Fibroblast of lung (primary cell): ENCODE results near the gene VCAM1. TPM values are rescaled to one million over a fixed set of nuclear protein-coding genes. Genes with fewer than 3 reads are reported as not detected.

Experiments used
- DNase-seq, 2 donors: peaks; one replicate each; pipeline versions ENCODE4 v3.0.0 to v3.0.0-alpha.2; 2010; ENCODE audit warnings: low read depth in 2 of 2
- H2AFZ ChIP-seq: 2 replicates; pipeline ENCODE4 v1.5.1; 2012; ENCODE audit warnings: low read length, control low read depth, inconsistent platforms
- H3K27ac ChIP-seq: 2 replicates; pipeline ENCODE4 v1.5.1; 2011; ENCODE audit warnings: low read length, control low read depth; ENCODE audit not compliant: insufficient read depth
- H3K27me3 ChIP-seq: 2 replicates; pipeline ENCODE4 v1.5.1; 2011; ENCODE audit warnings: mild to moderate bottlenecking, low read length; ENCODE audit not compliant: control insufficient read depth, insufficient read depth
- H3K36me3 ChIP-seq: 2 replicates; pipeline ENCODE4 v1.5.1; 2011; ENCODE audit warnings: low read length; ENCODE audit not compliant: control insufficient read depth, insufficient read depth
- H3K4me1 ChIP-seq: 2 replicates; pipeline ENCODE4 v1.5.1; 2011; ENCODE audit warnings: low read length; ENCODE audit not compliant: control insufficient read depth, insufficient read depth; ENCODE audit errors: extremely low read depth
- H3K4me2 ChIP-seq: 2 replicates; pipeline ENCODE4 v1.5.1; 2011; ENCODE audit warnings: low read length, control low read depth; ENCODE audit not compliant: insufficient read depth; ENCODE audit errors: extremely low read depth
- H3K4me3 ChIP-seq, 4 experiments: fragments of 200-600 bp in 1 of 4; sonication (generic) in 1 of 4; replicated peaks in 1 of 4; 2 replicates each; pipeline ENCODE4 v1.5.1; 2011 to 2016; ENCODE audit warnings: low read length in 4 of 4, low read depth in 3 of 4, mild to moderate bottlenecking in 3 of 4, control low read depth in 2 of 4, inconsistent platforms in 1 of 4, mixed read lengths in 1 of 4; ENCODE audit not compliant: insufficient read depth in 1 of 4; ENCODE audit errors: control extremely low read depth in 1 of 4
- H3K79me2 ChIP-seq: 2 replicates; pipeline ENCODE4 v1.5.1; 2012; ENCODE audit warnings: mild to moderate bottlenecking, low read length, inconsistent platforms; ENCODE audit not compliant: control insufficient read depth, insufficient read depth
- H3K9ac ChIP-seq: 2 replicates; pipeline ENCODE4 v1.5.1; 2011; ENCODE audit warnings: mild to moderate bottlenecking, low read length, control low read depth; ENCODE audit not compliant: insufficient read depth
- H3K9me3 ChIP-seq: 2 replicates; pipeline ENCODE4 v1.5.1; 2012; ENCODE audit warnings: low read depth, low read length; ENCODE audit not compliant: control insufficient read depth, insufficient read depth
- H4K20me1 ChIP-seq: 2 replicates; pipeline ENCODE4 v1.5.1; 2011; ENCODE audit warnings: low read length; ENCODE audit not compliant: control insufficient read depth, insufficient read depth; ENCODE audit errors: extremely low read depth
- EZH2 ChIP-seq: IDR thresholded peaks from 2 replicates; pipeline ENCODE4 v1.5.1; 2012; ENCODE audit warnings: low read length, control low read depth, mild to moderate bottlenecking; ENCODE audit errors: missing control alignments
- polyA plus RNA-seq, 2 donors: library from polyadenylated mRNA; depleted of rRNA in 1 of 2; stranded (reverse) in 1 of 2; unstranded in 1 of 2; fragments of >200 nt; gene quantifications; 2 replicates each; pipeline ENCODE4 v1.2.1, GENCODE V29; 2011 to 2012; ENCODE audit warnings: missing spikeins in 1 of 2
- total RNA-seq: library from RNA; depleted of rRNA; stranded (reverse); fragments of >200 nt; gene quantifications from 2 replicates; pipeline ENCODE4 v1.2.1, GENCODE V29; 2014
- TF ChIP-seq, protein P1 (sequence below), 2 donors: IDR thresholded peaks in 1 of 2; conservative IDR thresholded peaks in 1 of 2; 1 replicate in 1 of 2; 2 replicates in 1 of 2; pipeline ENCODE4 v1.5.1; 2011 to 2012; ENCODE audit warnings: low read length in 2 of 2, control low read depth in 1 of 2, inconsistent platforms in 1 of 2, low read depth in 1 of 2, mild to moderate bottlenecking in 1 of 2

Gene VCAM1
- total and polyA plus RNA-seq, 2 donors (not counting 1 experiment from before 2014, with no cell fraction given), result 0.92 to 14.9 TPM

GRCh38 chr1:100683448-100684349 is 35.8 kb upstream of the VCAM1 start:
- H3K4me3 ChIP-seq, result no peak overlapping the region
- no peaks in the 10 kb centered on the region for H3K36me3 ChIP-seq
- TF ChIP-seq, protein P1, sequence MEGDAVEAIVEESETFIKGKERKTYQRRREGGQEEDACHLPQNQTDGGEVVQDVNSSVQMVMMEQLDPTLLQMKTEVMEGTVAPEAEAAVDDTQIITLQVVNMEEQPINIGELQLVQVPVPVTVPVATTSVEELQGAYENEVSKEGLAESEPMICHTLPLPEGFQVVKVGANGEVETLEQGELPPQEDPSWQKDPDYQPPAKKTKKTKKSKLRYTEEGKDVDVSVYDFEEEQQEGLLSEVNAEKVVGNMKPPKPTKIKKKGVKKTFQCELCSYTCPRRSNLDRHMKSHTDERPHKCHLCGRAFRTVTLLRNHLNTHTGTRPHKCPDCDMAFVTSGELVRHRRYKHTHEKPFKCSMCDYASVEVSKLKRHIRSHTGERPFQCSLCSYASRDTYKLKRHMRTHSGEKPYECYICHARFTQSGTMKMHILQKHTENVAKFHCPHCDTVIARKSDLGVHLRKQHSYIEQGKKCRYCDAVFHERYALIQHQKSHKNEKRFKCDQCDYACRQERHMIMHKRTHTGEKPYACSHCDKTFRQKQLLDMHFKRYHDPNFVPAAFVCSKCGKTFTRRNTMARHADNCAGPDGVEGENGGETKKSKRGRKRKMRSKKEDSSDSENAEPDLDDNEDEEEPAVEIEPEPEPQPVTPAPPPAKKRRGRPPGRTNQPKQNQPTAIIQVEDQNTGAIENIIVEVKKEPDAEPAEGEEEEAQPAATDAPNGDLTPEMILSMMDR (conservative IDR thresholded peaks at IDR 0.05 in 1 of 2, IDR thresholded peaks at IDR 0.05 in 1 of 2; ENCODE audit: low read depth in 1 of 2, low read length in 2 of 2), result no peak
- TF ChIP-seq EZH2, result no peak
- H4K20me1 ChIP-seq, result no peaks in the 10 kb centered on the region
- no peaks in the 10 kb centered on the region for H3K9me3 ChIP-seq
- no peak for DNase-seq
- no peak overlapping the region for H3K27ac ChIP-seq
- H2AFZ ChIP-seq, result no peak overlapping the region
- no peak overlapping the region for H3K9ac ChIP-seq
- no peaks in the 10 kb centered on the region for H3K79me2 ChIP-seq
- no peak overlapping the region for H3K4me2 ChIP-seq
- H3K27me3 ChIP-seq, result peaks cover 4% of the 10 kb centered on the region
- no peaks in the 10 kb centered on the region for H3K4me1 ChIP-seq

- DNase-seq, result peak; percentile 62 to 80
- H3K27me3 ChIP-seq, result no peaks in the 10 kb centered on the region
These were observed 19.8 kb upstream of the VCAM1 start for GRCh38 chr1:100699744-100700143.

GRCh38 chr1:100700586-100700985 is 19.0 kb upstream of the VCAM1 start:
- no peak overlapping the region for H2AFZ ChIP-seq
- no peak overlapping the region for H3K9ac ChIP-seq
- H3K4me3 ChIP-seq, result no peak overlapping the region
- H3K4me2 ChIP-seq, result no peak overlapping the region
- H4K20me1 ChIP-seq, result no peaks in the 10 kb centered on the region
- peak in 1 of 2 donors; percentile 44 for DNase-seq
- H3K27ac ChIP-seq, result no peak overlapping the region
- H3K4me1 ChIP-seq, result peaks cover 2% of the 10 kb centered on the region
- H3K27me3 ChIP-seq, result no peaks in the 10 kb centered on the region
- H3K79me2 ChIP-seq, result no peaks in the 10 kb centered on the region
- H3K9me3 ChIP-seq, result no peaks in the 10 kb centered on the region
- no peaks in the 10 kb centered on the region for H3K36me3 ChIP-seq
- TF ChIP-seq EZH2, result no peak
- TF ChIP-seq, protein P1 (conservative IDR thresholded peaks at IDR 0.05 in 1 of 2, IDR thresholded peaks at IDR 0.05 in 1 of 2; ENCODE audit: low read depth in 1 of 2, low read length in 2 of 2), result no peak

More at GRCh38 chr1:100699744-100700143, 19.8 kb upstream of the VCAM1 start:
- H3K4me2 ChIP-seq, result no peak overlapping the region
- no peak overlapping the region for H3K9ac ChIP-seq
- no peaks in the 10 kb centered on the region for H4K20me1 ChIP-seq
- no peak overlapping the region for H2AFZ ChIP-seq
- H3K4me1 ChIP-seq, result peaks cover 2% of the 10 kb centered on the region
- no peaks in the 10 kb centered on the region for H3K79me2 ChIP-seq
- no peak overlapping the region for H3K4me3 ChIP-seq
- H3K27ac ChIP-seq, result no peak overlapping the region
- TF ChIP-seq EZH2, result no peak
- TF ChIP-seq, protein P1 (conservative IDR thresholded peaks at IDR 0.05 in 1 of 2, IDR thresholded peaks at IDR 0.05 in 1 of 2; ENCODE audit: low read depth in 1 of 2, low read length in 2 of 2), result no peak
- no peaks in the 10 kb centered on the region for H3K36me3 ChIP-seq
- H3K9me3 ChIP-seq, result no peaks in the 10 kb centered on the region
